Activated naive CD4-positive, alpha-beta T cell treated with anti-CD3 and anti-CD28 coated beads, Interleukin-2, amount 50 U/mL, for 24 hours (primary cell): Measurements from ENCODE around the gene ABHD16A.

Experiments
- H3K27ac Mint-ChIP-seq: one replicate; pipeline ENCODE4 v1.8.0; 2021; ENCODE audit warnings: mild to moderate bottlenecking, mixed read lengths
- H3K27me3 Mint-ChIP-seq: one replicate; pipeline ENCODE4 v1.8.0; 2021; ENCODE audit warnings: mixed read lengths
- H3K36me3 Mint-ChIP-seq: one replicate; pipeline ENCODE4 v1.8.0; 2021; ENCODE audit warnings: mixed read lengths
- H3K4me1 Mint-ChIP-seq: one replicate; pipeline ENCODE4 v1.8.0; 2021; ENCODE audit warnings: mixed read lengths
- H3K4me3 Mint-ChIP-seq: one replicate; pipeline ENCODE4 v1.8.0; 2021; ENCODE audit warnings: mild to moderate bottlenecking, mixed read lengths
- H3K9me3 Mint-ChIP-seq: one replicate; pipeline ENCODE4 v1.8.0; 2021; ENCODE audit warnings: mixed read lengths

The ABHD16A gene

GRCh38 chr6:31665501-31666336, 37.4 kb downstream of the ABHD16A start, which contains the start of gene CSNK2B:
Gene CSNK2B, plus strand, starts transcription at chr6:31666080. Its CDS starts 752 bp downstream, at chr6:31666832.
- no peaks in the 10 kb centered on the region for H3K9me3 Mint-ChIP-seq
- H3K36me3 Mint-ChIP-seq: peaks cover 26% of the 10 kb centered on the region
- peak within 1 kb of the TSS; percentile 99 for H3K27ac Mint-ChIP-seq
- no peaks in the 10 kb centered on the region for H3K27me3 Mint-ChIP-seq
- H3K4me1 Mint-ChIP-seq: peaks cover 65% of the 10 kb centered on the region
- peak within 1 kb of the TSS; percentile 99 for H3K4me3 Mint-ChIP-seq

- peaks cover 26% of the 10 kb centered on the region for H3K36me3 Mint-ChIP-seq
- no peaks in the 10 kb centered on the region for H3K9me3 Mint-ChIP-seq
- H3K4me3 Mint-ChIP-seq: peak within 1 kb of the TSS; percentile 99
- peaks cover 68% of the 10 kb centered on the region for H3K4me1 Mint-ChIP-seq
- peak within 1 kb of the TSS; percentile 99 for H3K27ac Mint-ChIP-seq
- no peaks in the 10 kb centered on the region for H3K27me3 Mint-ChIP-seq
Observed at GRCh38 chr6:31664790-31665500, 38.2 kb downstream of the ABHD16A start, which contains the start of gene GPANK1. Gene GPANK1, minus strand, starts transcription at chr6:31664997. Its CDS starts 519 bp downstream, at chr6:31664478.

- no peaks in the 10 kb centered on the region for H3K27me3 Mint-ChIP-seq
- peaks cover 26% of the 10 kb centered on the region for H3K36me3 Mint-ChIP-seq
- H3K4me1 Mint-ChIP-seq: peaks cover 75% of the 10 kb centered on the region
- peak overlapping the region; percentile 99 for H3K27ac Mint-ChIP-seq
- H3K4me3 Mint-ChIP-seq: peak overlapping the region; percentile 99
- H3K9me3 Mint-ChIP-seq: no peaks in the 10 kb centered on the region
Observed at GRCh38 chr6:31663961-31664789, 38.9 kb downstream of the ABHD16A start.

- peaks cover 75% of the 10 kb centered on the region for H3K4me1 Mint-ChIP-seq
- H3K4me3 Mint-ChIP-seq: peak overlapping the region; percentile 99
- peaks cover 26% of the 10 kb centered on the region for H3K36me3 Mint-ChIP-seq
- no peaks in the 10 kb centered on the region for H3K9me3 Mint-ChIP-seq
- peak overlapping the region; percentile 99 for H3K27ac Mint-ChIP-seq
- H3K27me3 Mint-ChIP-seq: no peaks in the 10 kb centered on the region
Observed at GRCh38 chr6:31663126-31663960, 39.8 kb downstream of the ABHD16A start.

GRCh38 chr6:31662124-31662723, 40.9 kb downstream of the ABHD16A start:
- Mint-ChIP-seq H3K27ac (peak overlapping the region; percentile 55), H3K4me3 (peak overlapping the region; percentile 49)

GRCh38 chr6:31661262-31662123, 41.6 kb downstream of the ABHD16A start:
- H3K4me1 Mint-ChIP-seq: peaks cover 72% of the 10 kb centered on the region
- no peaks in the 10 kb centered on the region for H3K9me3 Mint-ChIP-seq
- no peaks in the 10 kb centered on the region for H3K27me3 Mint-ChIP-seq
- H3K27ac Mint-ChIP-seq: no peak overlapping the region
- H3K36me3 Mint-ChIP-seq: peaks cover 19% of the 10 kb centered on the region
- peak overlapping the region; percentile 93 for H3K4me3 Mint-ChIP-seq

More at GRCh38 chr6:31662124-31662723, 40.9 kb downstream of the ABHD16A start:
- Mint-ChIP-seq H3K36me3 (peaks cover 22% of the 10 kb centered on the region), H3K27me3 (no peaks in the 10 kb centered on the region), H3K4me1 (peaks cover 75% of the 10 kb centered on the region), H3K9me3 (no peaks in the 10 kb centered on the region)

GRCh38 chr6:31660381-31661261, 42.5 kb downstream of the ABHD16A start, which contains the start of gene C6orf47:
Gene C6orf47, minus strand, starts transcription at chr6:31660778. Its CDS starts 831 bp downstream, at chr6:31659947.
- no peaks in the 10 kb centered on the region for H3K27me3 Mint-ChIP-seq

GRCh38 chr6:31659649-31660380, 43.3 kb downstream of the ABHD16A start:
- Mint-ChIP-seq H3K9me3 (no peaks in the 10 kb centered on the region), H3K4me1 (peaks cover 76% of the 10 kb centered on the region), H3K4me3 (peak overlapping the region; percentile 93), H3K27ac (peak overlapping the region; percentile 77), H3K36me3 (peaks cover 12% of the 10 kb centered on the region), H3K27me3 (no peaks in the 10 kb centered on the region)

More at GRCh38 chr6:31660381-31661261, 42.5 kb downstream of the ABHD16A start, which contains the start of gene C6orf47:
- Mint-ChIP-seq H3K9me3 (no peaks in the 10 kb centered on the region), H3K4me1 (peaks cover 74% of the 10 kb centered on the region), H3K36me3 (peaks cover 12% of the 10 kb centered on the region), H3K27ac (peak within 1 kb of the TSS; percentile 82), H3K4me3 (peak within 1 kb of the TSS; percentile 93)

- Mint-ChIP-seq H3K9me3 (no peaks in the 10 kb centered on the region), H3K4me1 (peaks cover 69% of the 10 kb centered on the region)
Observed at GRCh38 chr6:31658983-31659648, 44.0 kb downstream of the ABHD16A start.

GRCh38 chr6:31658158-31658688, 44.9 kb downstream of the ABHD16A start:
- H3K9me3 Mint-ChIP-seq: no peaks in the 10 kb centered on the region
- peak overlapping the region; percentile 91 for H3K27ac Mint-ChIP-seq
- no peaks in the 10 kb centered on the region for H3K27me3 Mint-ChIP-seq
- H3K4me1 Mint-ChIP-seq: peaks cover 60% of the 10 kb centered on the region
- H3K36me3 Mint-ChIP-seq: peaks cover 2% of the 10 kb centered on the region
- peak overlapping the region; percentile 93 for H3K4me3 Mint-ChIP-seq

More at GRCh38 chr6:31658983-31659648, 44.0 kb downstream of the ABHD16A start:
- peaks cover 7% of the 10 kb centered on the region for H3K36me3 Mint-ChIP-seq
- H3K27ac Mint-ChIP-seq: peak overlapping the region; percentile 35
- H3K4me3 Mint-ChIP-seq: peak overlapping the region; percentile 93
- H3K27me3 Mint-ChIP-seq: no peaks in the 10 kb centered on the region

GRCh38 chr6:31657406-31658157, 45.5 kb downstream of the ABHD16A start:
- Mint-ChIP-seq H3K36me3 (no peaks in the 10 kb centered on the region), H3K9me3 (no peaks in the 10 kb centered on the region), H3K4me3 (peak overlapping the region; percentile 30), H3K4me1 (peaks cover 56% of the 10 kb centered on the region), H3K27me3 (no peaks in the 10 kb centered on the region), H3K27ac (peak overlapping the region; percentile 91)
